ENCODE results near the gene REPS2.
A peak's percentile ranks its signal among the peaks of the same experiment; 100 is the strongest.

REPS2 gene

DNA sequence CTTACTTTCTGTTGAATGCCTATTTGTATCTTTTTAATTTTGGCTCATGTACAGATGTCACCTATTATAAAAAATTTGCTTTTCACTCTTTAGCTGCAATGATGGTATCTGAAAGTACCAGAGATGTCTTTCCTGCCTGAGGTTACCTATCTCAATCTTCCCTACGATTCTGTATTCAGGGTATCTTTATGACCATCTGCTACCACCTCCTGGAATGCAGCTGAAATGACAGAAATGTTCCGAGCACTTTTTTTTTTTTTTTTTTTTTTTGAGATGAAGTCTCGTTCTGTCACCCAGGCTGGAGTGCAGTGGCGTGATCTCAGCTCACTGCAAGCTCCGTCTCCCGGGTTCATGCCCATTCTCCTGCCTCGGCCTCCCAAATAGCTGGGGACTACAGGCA, 136.4 kb downstream of the REPS2 start:
- peak; percentile 61 for DNase-seq (ENCODE audit: low spot score)

DNA sequence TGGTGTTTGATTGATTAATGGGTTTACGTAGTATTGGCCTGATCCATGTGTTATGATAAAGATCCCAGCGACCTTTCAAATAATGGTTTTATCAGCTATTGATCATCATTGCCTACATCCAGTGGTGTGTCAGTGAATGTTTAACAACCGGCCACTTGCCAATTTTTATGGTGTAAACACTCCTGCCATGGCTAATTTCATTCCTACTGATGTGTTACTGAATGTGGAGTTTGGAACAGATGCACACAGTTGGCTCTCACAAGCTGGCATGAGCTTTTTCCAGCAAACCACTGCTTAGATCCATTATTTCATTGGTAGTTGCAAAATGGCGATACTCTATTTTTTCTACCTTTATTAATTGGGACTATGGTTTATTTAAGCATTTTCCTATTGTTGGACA, 139.9 kb downstream of the REPS2 start:
- DNase-seq (ENCODE audit: low spot score): no peak

GRCh38 chrX:17095161-17095560, 148.7 kb downstream of the REPS2 start:
- DNase-seq (ENCODE audit: low spot score): no peak

- DNase-seq (ENCODE audit: low spot score): no peak
Measured at GRCh38 chrX:17098516-17099247, 152.2 kb downstream of the REPS2 start.

GRCh38 chrX:17104433-17104832, 158.0 kb downstream of the REPS2 start:
- DNase-seq (ENCODE audit: low spot score): no peak

GRCh38 chrX:17120816-17121215, 174.4 kb downstream of the REPS2 start:
- DNase-seq (ENCODE audit: low spot score): no peak

DNA sequence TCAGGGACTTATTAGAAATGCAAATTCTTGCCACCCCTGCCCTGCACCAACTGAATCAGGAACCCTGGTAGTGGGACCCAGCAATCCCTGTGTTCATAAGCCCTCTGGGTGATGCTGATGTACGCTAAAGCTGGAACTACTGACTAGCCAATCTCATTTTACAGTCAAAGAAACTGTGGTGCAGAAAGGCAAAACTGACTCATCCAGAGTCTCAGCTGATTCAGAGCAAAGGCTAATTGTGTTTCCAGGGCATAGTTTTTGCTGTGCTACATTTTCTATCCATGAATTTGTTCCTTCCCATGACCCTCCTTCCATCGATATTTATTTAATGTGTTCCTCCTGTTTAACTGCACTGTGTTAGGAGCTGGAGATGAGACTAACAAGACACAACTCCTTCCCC, 207.5 kb downstream of the REPS2 start:
- no peak for DNase-seq (ENCODE audit: low spot score)

DNA sequence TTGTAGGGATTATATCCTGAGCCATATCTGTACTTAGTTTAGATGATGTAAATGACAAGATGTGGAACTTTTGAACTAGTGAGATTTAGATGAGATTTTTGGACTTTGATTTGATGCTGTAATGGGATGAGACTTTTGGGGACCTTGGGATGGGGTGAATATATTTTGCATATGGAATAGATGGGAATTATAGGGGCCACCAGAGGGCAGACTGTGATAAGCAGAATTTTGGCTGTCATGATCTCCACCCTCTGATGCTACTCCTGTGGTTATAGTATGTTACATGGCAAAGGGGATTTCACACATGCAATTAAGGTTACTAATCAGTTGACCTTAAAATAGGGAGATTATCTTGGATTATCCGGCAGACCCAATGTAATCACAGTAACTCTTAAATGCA, 214.5 kb downstream of the REPS2 start:
- no peak for DNase-seq (ENCODE audit: low spot score)

DNA sequence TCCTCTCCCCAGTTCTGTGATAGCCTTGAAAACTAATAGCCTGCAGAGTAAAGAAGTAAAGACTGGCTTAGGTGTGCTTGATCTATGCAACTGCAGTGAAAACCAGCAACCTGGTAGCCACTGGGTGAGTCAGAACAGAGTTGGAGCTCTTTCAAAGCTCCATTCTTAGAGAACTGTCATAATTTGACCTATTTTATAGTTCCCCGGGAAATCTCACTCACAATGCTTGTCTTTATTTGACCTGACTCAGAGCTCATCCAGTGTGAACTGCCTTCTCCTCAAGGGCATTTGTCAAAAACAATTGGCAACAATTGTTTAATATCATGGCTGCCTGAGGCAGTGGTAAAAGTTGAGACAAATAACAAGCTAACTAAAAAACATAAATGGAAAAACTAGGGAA, 215.5 kb downstream of the REPS2 start:
- no peak for DNase-seq (ENCODE audit: low spot score)

DNA sequence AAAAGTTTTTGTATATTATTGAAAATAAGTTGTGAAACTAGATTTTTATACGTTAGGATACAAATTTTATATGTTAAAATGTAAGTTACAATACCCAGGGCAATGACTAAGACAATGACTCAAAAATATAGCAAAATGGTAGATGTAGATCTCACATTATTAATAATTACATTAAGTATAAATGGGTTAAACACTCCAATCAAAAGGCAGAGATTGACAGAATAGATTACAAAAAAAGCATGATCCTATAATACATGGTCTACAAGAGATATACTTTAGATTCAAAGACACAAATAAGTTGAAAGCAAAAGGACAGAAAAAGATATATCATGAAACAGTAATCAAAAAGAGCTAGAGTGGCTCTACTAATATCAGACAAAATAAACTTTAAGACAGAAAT, 217.6 kb downstream of the REPS2 start:
- DNase-seq (ENCODE audit: low spot score): no peak

DNA sequence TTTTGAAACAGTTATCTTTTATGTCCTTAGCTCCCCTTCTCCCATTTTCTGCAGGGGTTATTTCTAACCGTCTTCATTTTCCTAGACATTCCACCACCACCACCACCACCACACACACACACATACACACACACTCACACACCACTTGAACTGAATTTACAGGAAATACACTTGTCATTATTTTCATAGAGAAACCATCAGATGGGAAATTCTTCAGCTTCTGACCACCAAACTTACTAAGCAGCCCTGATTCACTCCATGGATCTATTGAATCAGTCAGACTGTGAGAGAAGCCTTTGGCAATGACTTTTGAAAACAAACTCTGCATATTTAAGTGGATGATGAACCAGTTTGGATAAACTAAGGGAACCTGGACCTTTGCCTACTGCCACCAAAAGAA, 218.5 kb downstream of the REPS2 start:
- no peak for DNase-seq (ENCODE audit: low spot score)

DNA sequence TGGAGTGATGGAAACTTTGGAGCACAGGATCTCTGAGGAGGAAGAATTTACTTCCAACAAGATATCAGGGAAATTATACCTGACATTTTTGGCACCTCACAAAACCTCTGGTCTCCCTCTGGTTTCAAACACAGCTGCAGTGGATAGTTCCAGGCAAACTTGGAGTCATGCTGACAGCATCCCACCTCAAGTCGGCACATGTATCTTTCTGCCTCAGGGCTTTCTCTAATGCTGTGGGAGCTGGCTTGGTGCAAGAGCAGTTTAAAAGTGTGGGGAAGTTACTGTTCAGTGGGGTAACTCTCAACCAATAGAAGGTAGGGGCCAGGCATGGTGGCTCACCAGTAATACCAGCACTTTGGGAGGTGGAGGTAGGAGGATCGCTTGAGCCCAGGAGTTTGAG, 221.5 kb downstream of the REPS2 start:
- no peak for DNase-seq (ENCODE audit: low spot score)

GRCh38 chrX:17170973-17171372, 224.5 kb downstream of the REPS2 start:
- no peak for DNase-seq (ENCODE audit: low spot score)

- no peak for DNase-seq (ENCODE audit: low spot score)
Measured at GRCh38 chrX:17174671-17175070, 228.2 kb downstream of the REPS2 start.

DNA sequence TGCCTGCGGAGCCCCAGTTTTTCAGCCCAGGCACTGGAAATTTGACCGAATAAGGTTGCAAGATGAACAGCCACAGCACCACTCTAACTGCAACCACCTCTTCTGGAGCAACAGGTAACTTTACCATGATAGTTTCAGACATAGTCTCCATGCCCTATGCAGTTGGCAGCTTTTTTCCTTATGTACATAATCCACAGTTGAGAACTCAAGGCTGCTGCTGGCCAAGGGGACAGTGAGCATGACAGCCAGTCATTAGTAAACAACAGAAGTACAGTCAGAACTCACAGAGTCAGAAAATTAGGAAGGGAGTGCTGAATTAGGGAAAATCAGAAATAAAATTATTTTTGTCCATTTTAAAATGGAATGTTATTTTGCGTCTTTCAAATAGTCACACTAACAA, 235.9 kb downstream of the REPS2 start:
- no peak for DNase-seq (ENCODE audit: low spot score)

- DNase-seq (ENCODE audit: low spot score): no peak
Measured at GRCh38 chrX:17183566-17183965, 237.1 kb downstream of the REPS2 start.

DNA sequence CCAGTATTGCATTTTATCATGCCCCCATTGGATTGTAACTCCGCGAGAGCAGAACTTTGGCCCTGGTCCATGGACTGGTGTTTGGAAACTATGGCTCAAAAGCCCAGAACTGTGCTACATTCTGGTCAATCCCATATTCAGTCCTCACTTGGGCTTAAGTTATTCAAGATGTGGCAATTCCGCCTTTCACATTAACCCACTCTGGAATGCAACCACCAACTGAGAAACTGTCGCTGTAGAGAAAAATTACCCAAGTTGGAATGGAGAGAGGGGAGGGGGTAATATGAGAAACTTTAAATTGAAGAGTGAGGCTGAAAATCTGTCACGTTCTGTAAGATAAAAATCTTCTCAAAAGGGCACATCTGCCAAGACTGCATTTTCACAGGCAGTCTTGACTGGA, 239.0 kb downstream of the REPS2 start:
- no peak for DNase-seq (ENCODE audit: low spot score)

DNA sequence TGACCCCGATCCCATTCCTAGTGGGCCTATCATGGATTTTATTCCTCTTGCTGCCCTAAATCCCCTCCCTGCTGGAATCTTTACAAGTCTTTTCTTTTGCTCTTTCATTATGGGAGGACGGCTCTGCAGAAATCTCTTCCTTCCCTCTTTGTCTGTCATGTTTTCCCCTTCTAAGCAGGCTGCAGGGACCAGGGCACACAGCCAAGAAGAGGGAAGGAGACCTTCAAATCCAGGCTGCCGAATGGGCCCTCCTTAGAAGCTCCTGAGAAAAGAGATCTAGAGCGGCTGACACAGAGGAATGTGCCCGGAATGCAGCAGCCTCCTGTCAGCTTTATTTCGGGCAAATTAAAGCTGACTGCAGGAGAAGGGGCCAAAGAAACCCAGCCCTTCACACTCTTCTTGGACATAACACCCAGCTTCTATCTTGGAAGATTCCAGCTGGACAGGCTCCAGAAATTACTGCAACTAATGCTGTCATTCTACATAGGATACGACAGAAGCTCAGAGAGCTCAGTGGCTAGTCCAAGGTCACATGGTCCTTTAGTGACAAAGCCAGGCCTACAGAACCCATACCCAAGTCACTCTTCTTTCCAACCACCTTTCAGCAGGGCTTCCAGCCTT, 240.8 kb downstream of the REPS2 start:
- DNase-seq (ENCODE audit: low spot score): no peak

- no peak for DNase-seq (ENCODE audit: low spot score)
Measured at GRCh38 chrX:17192106-17192505, 245.6 kb downstream of the REPS2 start.

Data from hematopoietic multipotent progenitor cell treated with erythropoietin and hydrocortisone succinate and interleukin-3 and kit ligand, for 15 days (in vitro differentiated cells).